ENCODE data around the gene AAK1. TPM values are rescaled to one million over a fixed set of nuclear protein-coding genes. Genes with fewer than 3 reads are reported as not detected.
"Not testable (repeated sequence)": the region's sequence is repeated elsewhere in the genome, so short reads cannot be mapped to it uniquely, and the experiment has no call there.

The AAK1 gene
- polyA plus RNA-seq, 3 donors: 9.8 to 18.9 (median 10.8) TPM

- Histone ChIP-seq H4K20me1 (ENCODE audit: insufficient read depth, low read length) (no peaks in the 10 kb centered on the region), H3K4me1 (ENCODE audit: control insufficient read depth in 1 of 2, insufficient read depth in 2 of 2, low read length in 2 of 2) (peaks cover 7 to 17% of the 10 kb centered on the region in 2 donors), H3K36me3 (replicated peaks in 1 of 2; ENCODE audit: control insufficient read depth in 1 of 2, insufficient read depth in 2 of 2, low read length in 2 of 2) (no peaks in the 10 kb centered on the region), H3K27me3 (ENCODE audit: control insufficient read depth in 2 of 2, insufficient read depth in 2 of 2, low read length in 2 of 2) (no peaks in the 10 kb centered on the region), H3K9me3 (replicated peaks in 1 of 2; ENCODE audit: control insufficient read depth in 1 of 2, insufficient read depth in 1 of 2, low read length in 2 of 2) (peaks cover 0 to 4% of the 10 kb centered on the region in 2 donors), H2AFZ (ENCODE audit: insufficient read depth, low read depth, low read length, poor library complexity, severe bottlenecking) (no peak overlapping the region), H3K4me3 (replicated peaks in 1 of 3; ENCODE audit: low read depth in 2 of 3, low read length in 3 of 3) (peak overlapping the region in 1 of 3 experiments; percentile 14), H3K27ac (ENCODE audit: low read depth in 1 of 2, low read length in 2 of 2) (no peak overlapping the region), H3K9ac (ENCODE audit: insufficient read depth, low read length, poor library complexity, severe bottlenecking) (no peak overlapping the region), H3K79me2 (ENCODE audit: insufficient read depth, low read length) (no peaks in the 10 kb centered on the region), H3K4me2 (replicated peaks; ENCODE audit: extremely low read depth, low read length, poor library complexity, severe bottlenecking) (peak overlapping the region; percentile 28)
- TF ChIP-seq CTCF (IDR thresholded peaks at IDR 0.05): no peak
- WGBS (ENCODE audit: insufficient coverage): no CpG with 5 or more reads among the region's 2 CpGs
- Mint-ChIP-seq H3K36me3 (no peaks in the 10 kb centered on the region), H3K4me3 (peak overlapping the region in 1 of 2 donors; percentile 21), H3K27ac (no peak overlapping the region), H3K27me3 (ENCODE audit: low read depth in 3 of 3) (peaks cover 0 to 2% (median 0%) of the 10 kb centered on the region in 3 donors), H3K4me1 (peaks cover 16% of the 10 kb centered on the region), H3K9me3 (peaks cover 0 to 2% (median 0%) of the 10 kb centered on the region in 7 donors)
- DNase-seq: no peak
- intact Hi-C loops (cut with micrococcal nuclease): no loop called here
Measured at GRCh38 chr2:69674316-69674670, 30.8 kb upstream of the AAK1 start.

DNA sequence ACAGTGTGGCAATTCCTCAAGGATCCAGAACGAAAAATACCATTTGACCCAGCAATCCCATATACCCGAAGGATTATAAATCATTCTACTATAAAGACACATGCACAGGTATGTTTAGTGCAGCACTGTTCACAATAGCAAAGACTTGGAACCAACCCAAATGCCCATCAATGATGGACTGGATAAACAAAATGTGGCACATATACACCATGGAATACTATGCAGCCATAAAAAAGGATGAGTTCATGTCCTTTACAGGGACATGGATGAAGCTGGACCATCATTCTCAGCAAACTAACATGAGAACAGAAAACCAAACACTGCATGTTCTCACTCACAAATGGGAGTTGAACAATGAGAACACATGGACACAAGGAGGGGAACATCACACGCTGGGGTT, 29.6 kb upstream of the AAK1 start:
- DNase-seq: not testable (repeated sequence)

More for the DNA sequence above, 29.6 kb upstream of the AAK1 start:
- H3K27ac Mint-ChIP-seq; H3K4me2 ChIP-seq (replicated peaks; ENCODE audit: extremely low read depth, low read length, poor library complexity, severe bottlenecking); H3K27me3 ChIP-seq (ENCODE audit: control insufficient read depth in 2 of 2, insufficient read depth in 2 of 2, low read length in 2 of 2); H3K36me3 Mint-ChIP-seq; H3K9me3 ChIP-seq (replicated peaks in 1 of 2; ENCODE audit: control insufficient read depth in 1 of 2, insufficient read depth in 1 of 2, low read length in 2 of 2); intact Hi-C loops (cut with micrococcal nuclease); H3K4me3 Mint-ChIP-seq; H3K9me3 Mint-ChIP-seq; H2AFZ ChIP-seq (ENCODE audit: insufficient read depth, low read depth, low read length, poor library complexity, severe bottlenecking); H3K79me2 ChIP-seq (ENCODE audit: insufficient read depth, low read length); H3K4me3 ChIP-seq (replicated peaks in 1 of 3; ENCODE audit: low read depth in 2 of 3, low read length in 3 of 3); H3K9ac ChIP-seq (ENCODE audit: insufficient read depth, low read length, poor library complexity, severe bottlenecking); H3K36me3 ChIP-seq (replicated peaks in 1 of 2; ENCODE audit: control insufficient read depth in 1 of 2, insufficient read depth in 2 of 2, low read length in 2 of 2); H4K20me1 ChIP-seq (ENCODE audit: insufficient read depth, low read length); H3K27ac ChIP-seq (ENCODE audit: low read depth in 1 of 2, low read length in 2 of 2); H3K27me3 Mint-ChIP-seq (ENCODE audit: low read depth in 3 of 3): not testable (repeated sequence)
- H3K4me1 Mint-ChIP-seq: peaks cover 15% of the 10 kb centered on the region
- WGBS (ENCODE audit: insufficient coverage): no CpG with 5 or more reads among the region's 3 CpGs
- H3K4me1 ChIP-seq (ENCODE audit: control insufficient read depth in 1 of 2, insufficient read depth in 2 of 2, low read length in 2 of 2): peaks cover 6 to 15% of the 10 kb centered on the region in 2 donors

All from CD14-positive monocyte (primary cell).